Right lobe of liver (tissue), 6 donors: ENCODE results near the gene AGTPBP1. TPM values are rescaled to one million over a fixed set of nuclear protein-coding genes. Genes with fewer than 3 reads are reported as not detected.
"Not testable (repeated sequence)": the region's sequence is repeated elsewhere in the genome, so short reads cannot be mapped to it uniquely, and the experiment has no call there.

Experiments used
- ATAC-seq, 4 donors: fragments of 200-7000 bp; cut with Tn5 transposase; one replicate each; pipeline ENCODE4 v1.9.1; 2020; ENCODE audit warnings: mild to moderate bottlenecking in 4 of 4, moderate library complexity in 4 of 4
- DNase-seq, 3 donors: peaks; one replicate each; pipeline ENCODE4 v3.0.0-alpha.2; 2020
- H3K27ac ChIP-seq, 3 donors: fragments of 200-600 bp; one replicate each; pipeline ENCODE4 v1.8.0; 2022
- H3K27me3 ChIP-seq, 2 donors: fragments of 200-600 bp; one replicate each; pipeline ENCODE4 v1.8.0; 2022
- H3K36me3 ChIP-seq, 4 donors: fragments of 200-600 bp; sonication (generic) in 1 of 4; one replicate each; pipeline versions ENCODE4 v1.5.1 to v1.8.0; 2017 to 2022; ENCODE audit warnings: control low read depth in 1 of 4
- H3K4me1 ChIP-seq, 4 donors: fragments of 200-600 bp; sonication (generic) in 1 of 4; one replicate each; pipeline versions ENCODE4 v1.5.1 to v1.8.0; 2017 to 2022; ENCODE audit warnings: control low read depth in 1 of 4
- H3K4me3 ChIP-seq, 3 donors: fragments of 200-600 bp; one replicate each; pipeline ENCODE4 v1.8.0; 2022
- H3K9me3 ChIP-seq, 4 donors: fragments of 200-600 bp; sonication (generic) in 1 of 4; one replicate each; pipeline versions ENCODE4 v1.5.1 to v1.8.0; 2017 to 2022; ENCODE audit warnings: control low read depth in 1 of 4
- CTCF ChIP-seq, 4 donors: fragments of 200-600 bp in 3 of 4; fragments of 450-650 bp in 1 of 4; IDR thresholded peaks; one replicate each; pipeline versions ENCODE4 v1.5.1 to v1.8.0; 2016 to 2022; ENCODE audit warnings: antibody characterized with exemption in 4 of 4, mild to moderate bottlenecking in 2 of 4
- POLR2A ChIP-seq: fragments of 450-650 bp; IDR thresholded peaks from one replicate; pipeline ENCODE4 v1.6.1; 2017; ENCODE audit warnings: antibody characterized with exemption, mild to moderate bottlenecking
- WGBS: methylation state at CpG from one replicate; pipeline ENCODE4 v1.1.6; 2018; ENCODE audit warnings: low coverage, low lambda C conversion rate; ENCODE audit not compliant: insufficient coverage; ENCODE audit errors: missing lambda C conversion rate; 5-methylcytosine and 5-hydroxymethylcytosine counted together
- intact Hi-C, 2 donors: fragments of 100-400 bp; cut with DNase I; formaldehyde crosslinking; loops; one replicate each; pipeline versions ENCODE4 v1.11.2 to v1.14.1; 2022
- long read RNA-seq: library from polyadenylated mRNA; unstranded; transcript quantifications from one replicate; pipeline ENCODE4 v2.0.0, GENCODE V29; 2019
- total RNA-seq, 6 experiments: library from RNA; depleted of rRNA in 2 of 6; stranded (reverse); fragments of >200 nt in 2 of 6; fragmentation: NEBNext Ultra II Directional in 3 of 6; extraction: Animal tissue kit (Norgen Biotek cat#: 25700) in 3 of 6; gene quantifications; one replicate each; pipeline versions ENCODE4 v1.1.0 to v1.2.4, GENCODE V29; 2016 to 2023
- donor health status: DM: no; HTN: yes; CAD: no.
- donor health status: DM: no; HTN: no; CAD: no.
- donor health status: DM: no; HTN: no; CAD: no.
- donor health status: DM: no; HTN: yes; CAD: no.
- donor health status: DM: no; HTN: yes; CAD: no.

Gene AGTPBP1
- total RNA-seq, result 1 to 10 TPM; 5.1 to 7.7 (median 6.5) TPM
- long read RNA-seq, result 0 reads

GRCh38 chr9:85741875-85742596 is at the start of gene AGTPBP1:
Gene AGTPBP1 (minus strand): TSS chr9:85741954. CDS start chr9:85712533, 29,421 bp downstream.
- WGBS, result 0% methylated on average over 4 of the region's 77 CpGs

GRCh38 chr9:85786116-85786515 is 44.4 kb upstream of the AGTPBP1 start:
- 2% methylated on average over 7 of the region's 7 CpGs for WGBS
- not testable (repeated sequence) for H3K27ac ChIP-seq
- ATAC-seq, result peak; percentile 90 to 95 (median 92)

More at GRCh38 chr9:85741875-85742596, at the start of gene AGTPBP1:
- Histone ChIP-seq H3K27me3 (no peaks in the 10 kb centered on the region), H3K4me3 (peak within 1 kb of the TSS; percentile 66 to 96 (median 95)), H3K4me1 (peaks cover 0 to 5% (median 0%) of the 10 kb centered on the region in 4 donors), H3K9me3 (no peaks in the 10 kb centered on the region), H3K27ac (peak within 1 kb of the TSS; percentile 53 to 89 (median 82)), H3K36me3 (no peaks in the 10 kb centered on the region)
- intact Hi-C loops, result no loop called here
- peak; percentile 98 to 99 (median 99) for ATAC-seq
- DNase-seq, result peak; percentile 97 to 99 (median 97)
- TF ChIP-seq POLR2A (peak; percentile 73), CTCF (IDR thresholded peaks at IDR 0.05) (no peak)

GRCh38 chr9:85773844-85774243 is 32.1 kb upstream of the AGTPBP1 start:
- H3K27me3 ChIP-seq, ATAC-seq, H3K4me1 ChIP-seq, DNase-seq, H3K9me3 ChIP-seq, intact Hi-C loops, H3K36me3 ChIP-seq, H3K27ac ChIP-seq, H3K4me3 ChIP-seq: not testable (repeated sequence)
- WGBS, result 81% methylated on average over 6 of the region's 7 CpGs

More at GRCh38 chr9:85786116-85786515, 44.4 kb upstream of the AGTPBP1 start:
- DNase-seq, H3K4me1 ChIP-seq, H3K36me3 ChIP-seq, H3K9me3 ChIP-seq, H3K4me3 ChIP-seq, H3K27me3 ChIP-seq, intact Hi-C loops: not testable (repeated sequence)
- peak in 2 of 4 donors; percentile 24 to 30 for TF ChIP-seq CTCF (IDR thresholded peaks at IDR 0.05)

GRCh38 chr9:85761802-85762201 is 20.0 kb upstream of the AGTPBP1 start:
- H3K27me3 ChIP-seq, H3K4me3 ChIP-seq, intact Hi-C loops, DNase-seq, ATAC-seq, H3K4me1 ChIP-seq, H3K9me3 ChIP-seq, H3K27ac ChIP-seq, H3K36me3 ChIP-seq: not testable (repeated sequence)
- 60% methylated on average over 1 of the region's 3 CpGs for WGBS

GRCh38 chr9:85757716-85758115 is 16.0 kb upstream of the AGTPBP1 start:
- H3K27ac ChIP-seq, H3K4me1 ChIP-seq, H3K27me3 ChIP-seq, intact Hi-C loops, H3K4me3 ChIP-seq, ATAC-seq, DNase-seq, H3K9me3 ChIP-seq, H3K36me3 ChIP-seq: not testable (repeated sequence)
- WGBS, result 76% methylated on average over 2 of the region's 2 CpGs

- H3K4me3 ChIP-seq, H3K27me3 ChIP-seq, H3K36me3 ChIP-seq, H3K4me1 ChIP-seq, DNase-seq, H3K27ac ChIP-seq, ATAC-seq, intact Hi-C loops, H3K9me3 ChIP-seq: not testable (repeated sequence)
- 54% methylated on average over 1 of the region's 1 CpG for WGBS
Observed at GRCh38 chr9:85756216-85756615, 14.5 kb upstream of the AGTPBP1 start.
